GF-D8 (cell line): ENCODE measurements around the gene TYW5.

ENCODE experiments used
- DNase-seq: peaks from one replicate; lab custom pipeline; 2025; lab: John Stamatoyannopoulos, UW

Gene TYW5

DNA sequence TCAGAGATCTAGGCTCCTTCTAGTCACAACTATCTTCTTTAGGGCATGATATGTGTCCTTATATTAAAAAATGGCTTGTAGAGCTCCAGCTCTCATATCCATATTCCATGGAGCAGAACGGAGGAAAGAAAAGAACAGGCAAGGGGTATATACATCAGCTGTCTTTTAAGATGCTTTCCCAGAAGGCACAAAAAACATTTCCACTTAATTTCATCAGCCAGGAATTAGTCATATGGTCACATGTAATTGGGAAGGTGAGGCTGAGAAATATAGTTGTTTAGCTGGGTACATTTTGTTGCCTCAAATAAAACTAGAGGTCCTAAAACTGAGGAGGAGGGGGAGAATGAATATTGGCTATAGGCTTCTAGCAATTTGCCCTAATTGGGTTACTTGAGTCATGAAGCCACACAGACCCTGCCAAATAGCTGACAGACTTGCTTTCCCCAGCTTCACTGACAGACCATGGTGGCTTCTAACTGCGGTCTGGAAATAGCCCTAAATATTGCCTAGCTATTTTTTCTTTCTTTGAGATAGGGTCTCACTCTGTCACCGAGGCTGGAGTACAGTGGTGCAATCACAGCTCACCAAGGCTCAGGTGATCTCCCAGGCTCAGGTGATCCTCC is 20.1 kb upstream of the TYW5 start:
- no peak for DNase-seq

DNA sequence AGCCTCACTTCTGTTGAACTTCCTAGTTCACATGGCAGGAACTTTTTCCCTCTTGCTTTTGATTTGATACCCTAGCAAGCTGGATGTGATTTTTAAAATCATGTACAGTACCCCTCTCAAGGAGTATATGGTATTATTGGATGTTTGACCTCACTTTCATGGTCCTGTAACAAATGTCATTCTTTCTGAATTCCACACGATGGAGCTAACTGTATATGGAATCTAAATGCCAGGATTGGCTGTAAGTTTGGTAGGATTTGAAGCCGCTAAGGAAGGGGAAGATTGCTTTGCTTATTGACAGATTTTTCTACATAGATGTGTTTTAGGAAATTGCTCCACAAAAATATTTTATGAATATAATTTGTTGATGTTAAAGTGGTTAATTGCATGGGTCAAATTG is 18.4 kb upstream of the TYW5 start:
- DNase-seq: no peak

DNA sequence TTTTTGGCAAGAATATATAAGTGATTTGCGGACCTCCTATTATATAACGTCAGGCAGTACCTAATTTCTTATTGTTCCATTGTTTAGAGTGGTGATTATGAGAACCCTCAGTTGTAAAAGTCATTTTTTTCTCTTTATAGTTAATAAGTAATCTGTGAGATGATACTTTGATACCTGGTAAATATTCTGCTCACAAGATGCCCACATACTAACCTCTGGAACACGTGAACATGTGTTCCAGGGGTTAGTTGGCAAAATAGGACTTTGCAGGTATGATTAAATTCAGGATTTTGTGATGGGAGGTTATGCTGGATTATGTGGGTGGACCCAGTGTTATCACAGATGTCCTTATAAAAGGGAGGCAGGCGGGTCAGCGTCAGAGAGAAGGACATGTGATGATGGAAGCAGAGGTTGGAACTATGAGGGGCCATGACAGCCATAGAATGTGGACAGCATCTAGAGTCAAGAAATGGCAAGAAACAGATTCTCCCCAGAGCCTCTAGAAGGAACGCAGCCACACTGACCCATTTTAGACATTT is 16.9 kb upstream of the TYW5 start:
- no peak for DNase-seq

DNA sequence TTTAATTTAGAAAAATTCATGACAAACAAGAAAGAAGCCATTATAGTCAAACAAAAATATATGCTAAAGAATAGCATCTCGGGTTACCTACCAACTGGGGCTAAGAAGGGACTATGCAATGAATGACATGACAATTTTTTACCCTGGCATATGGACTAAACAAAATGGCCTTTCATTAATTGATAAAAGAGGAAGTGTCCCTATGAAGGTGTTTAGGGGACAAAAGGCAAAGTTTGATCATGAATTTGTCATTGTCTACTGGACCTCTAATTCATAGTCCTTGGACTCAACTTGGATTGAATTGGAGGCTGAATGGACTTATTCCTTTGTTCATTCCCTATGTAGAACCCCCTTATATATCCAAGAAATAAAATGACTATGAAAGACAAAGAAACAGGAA is 12.8 kb upstream of the TYW5 start:
- DNase-seq: no peak

DNA sequence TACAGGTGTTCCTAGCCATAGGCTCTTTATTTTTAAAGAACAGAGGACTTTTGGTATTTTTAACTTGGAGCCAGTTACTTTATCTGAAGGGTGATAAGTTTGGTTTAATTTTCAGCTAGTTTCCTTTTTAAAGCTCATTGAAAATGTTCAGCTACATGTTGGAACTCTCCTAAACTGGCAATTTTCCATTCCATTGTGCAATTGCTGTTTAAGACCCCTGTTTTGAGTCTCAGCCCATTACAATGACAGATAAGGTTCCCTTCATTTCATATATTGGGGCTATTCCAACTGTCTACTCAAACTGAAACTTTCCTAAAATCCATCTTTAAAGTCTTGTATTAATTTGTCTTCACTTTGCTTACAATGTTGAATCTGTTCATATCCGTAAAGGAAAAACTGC is 11.7 kb upstream of the TYW5 start:
- DNase-seq: no peak

DNA sequence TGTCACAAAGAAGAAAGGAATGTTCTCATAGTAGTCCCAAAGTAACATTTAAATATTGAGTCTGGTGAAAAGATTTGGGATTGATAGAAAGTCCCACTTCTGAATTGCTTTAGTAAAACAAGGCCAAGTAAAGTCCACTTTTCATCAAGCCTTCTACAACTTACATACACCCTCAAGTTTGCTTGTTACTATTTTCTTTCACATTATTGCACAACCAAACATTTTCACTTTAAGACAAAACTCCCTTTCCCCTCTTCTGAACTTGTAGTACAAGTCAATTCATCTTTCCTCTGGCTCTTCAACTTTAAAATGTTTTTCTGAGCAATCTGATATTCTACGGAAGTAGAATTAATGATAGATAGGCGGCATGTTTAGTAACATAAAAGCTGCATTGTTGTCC is 11.1 kb upstream of the TYW5 start:
- no peak for DNase-seq

DNA sequence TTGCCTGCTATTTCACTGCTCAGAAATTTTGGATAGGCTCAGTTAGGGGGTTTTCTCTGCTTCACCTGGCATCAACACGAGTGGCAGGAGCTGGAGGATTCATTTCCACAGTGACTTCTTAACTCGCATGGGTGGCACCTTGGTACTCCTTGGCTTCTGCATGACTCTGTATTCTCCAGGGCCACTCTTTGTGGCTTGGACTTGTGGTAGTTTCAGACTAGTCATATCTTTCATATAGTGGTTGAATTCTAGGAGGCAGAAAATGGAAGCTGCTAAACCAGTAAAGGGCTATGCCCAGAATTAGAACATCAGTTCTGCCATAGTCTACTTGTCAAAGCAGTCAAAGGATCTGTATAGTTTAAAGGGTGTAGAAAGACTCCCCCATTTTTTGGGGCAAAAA is 6.9 kb upstream of the TYW5 start:
- no peak for DNase-seq

DNA sequence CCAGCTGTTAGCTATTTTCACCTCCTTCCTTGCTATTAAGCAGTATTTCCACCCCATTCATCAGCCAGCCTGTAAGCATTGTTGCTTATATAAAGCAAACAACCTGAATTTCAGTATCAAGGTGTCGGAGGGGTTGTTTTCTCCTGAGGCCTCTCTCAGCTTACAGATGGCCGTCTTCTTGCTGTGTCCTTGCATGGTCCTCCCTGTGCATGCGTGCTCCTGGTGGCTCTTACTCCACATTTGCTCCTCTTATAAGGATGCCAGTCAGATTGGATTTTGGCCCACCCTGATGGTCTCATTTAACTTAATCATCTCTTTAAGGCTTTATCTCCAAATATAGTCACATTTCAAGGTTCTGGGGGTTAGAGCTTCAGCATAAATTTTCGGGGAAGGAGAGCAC is 2.7 kb upstream of the TYW5 start:
- DNase-seq: no peak

DNA sequence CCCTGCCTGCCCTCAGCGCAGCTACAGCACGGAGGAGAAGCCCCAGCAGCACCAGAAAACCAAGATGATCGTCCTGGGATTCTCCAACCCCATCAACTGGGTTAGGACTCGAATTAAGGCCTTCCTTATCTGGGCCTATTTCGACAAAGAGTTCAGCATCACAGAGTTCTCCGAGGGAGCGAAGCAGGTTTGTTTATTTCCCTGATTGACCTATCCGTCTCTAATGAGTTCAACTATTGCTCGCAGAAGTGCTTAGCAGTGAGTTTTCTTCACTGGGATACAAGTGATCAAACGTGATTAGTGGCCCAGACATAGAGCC is 730 bp upstream of the TYW5 start:
- DNase-seq: no peak

DNA sequence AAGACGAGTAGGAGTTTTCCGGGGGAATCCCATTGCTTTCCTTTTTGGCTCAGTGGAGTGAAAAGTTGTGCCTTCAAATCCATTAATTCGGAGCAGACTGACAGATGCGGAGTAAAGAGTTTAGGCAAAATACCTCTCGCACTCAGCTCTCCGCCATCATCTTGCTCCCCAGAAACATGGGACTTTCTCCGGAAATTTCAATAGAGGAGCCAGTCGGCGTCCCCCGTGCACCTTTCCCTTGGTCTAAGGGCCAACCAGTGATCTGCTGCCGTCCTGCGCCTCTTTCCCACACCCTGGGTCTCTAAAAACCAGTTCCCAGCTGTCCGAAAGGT is 318 bp downstream of the TYW5 start:
- no peak for DNase-seq

DNA sequence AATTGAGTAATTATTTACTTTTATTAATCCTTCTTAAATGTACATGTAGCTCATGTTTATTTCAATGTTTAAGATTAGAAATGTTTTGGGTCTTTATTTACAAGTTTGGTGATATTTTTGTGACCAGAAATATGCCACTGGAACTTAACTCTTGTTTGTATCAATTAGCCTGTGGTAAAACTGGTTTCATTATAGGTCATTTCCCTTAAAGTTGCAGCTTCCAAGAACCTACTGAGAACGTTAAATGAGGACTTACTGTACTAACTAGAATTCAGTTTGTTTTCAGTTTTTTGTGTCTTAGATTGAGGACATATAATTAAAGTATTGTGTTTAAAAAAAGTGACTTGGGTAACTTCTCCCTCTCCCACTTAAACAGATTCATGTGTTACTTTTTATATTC is 4.3 kb downstream of the TYW5 start:
- DNase-seq: no peak

DNA sequence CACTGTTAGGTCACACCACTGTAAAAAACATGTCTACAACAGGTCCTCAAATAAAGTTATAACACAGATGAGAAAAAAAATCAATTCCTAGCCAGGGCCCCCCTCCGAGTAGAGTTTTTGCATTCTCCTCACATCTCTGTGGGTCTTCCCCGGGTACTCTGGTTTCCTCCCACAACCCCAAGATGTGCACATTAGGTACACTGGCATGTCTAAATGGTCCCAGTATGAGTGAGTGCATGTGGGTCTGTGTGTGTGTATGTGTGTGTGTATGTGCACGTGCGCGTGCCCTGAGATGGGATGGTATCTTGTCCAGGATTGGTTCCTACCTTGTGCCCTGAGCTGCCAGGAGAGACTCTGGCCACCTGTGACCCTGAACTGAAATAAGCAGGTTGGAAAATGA is 4.9 kb downstream of the TYW5 start:
- no peak for DNase-seq

DNA sequence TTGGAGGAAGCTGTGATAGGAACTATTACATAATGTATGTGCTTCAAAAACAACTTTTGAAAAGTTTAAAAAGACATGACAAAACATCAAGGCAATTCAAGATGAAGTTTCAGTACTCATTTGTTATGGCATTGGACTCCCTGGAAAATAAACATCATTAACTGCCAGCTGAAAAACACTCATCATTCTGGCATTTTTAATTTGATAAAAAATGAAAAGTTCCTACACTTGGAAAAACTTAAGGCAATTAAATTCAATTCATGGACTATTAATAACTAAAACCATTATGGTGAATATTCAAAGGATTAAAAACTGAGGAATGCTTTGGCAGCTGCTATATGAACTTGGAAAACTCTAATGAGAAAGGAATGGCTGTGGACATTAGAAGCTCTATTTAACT is 8.5 kb downstream of the TYW5 start:
- no peak for DNase-seq

DNA sequence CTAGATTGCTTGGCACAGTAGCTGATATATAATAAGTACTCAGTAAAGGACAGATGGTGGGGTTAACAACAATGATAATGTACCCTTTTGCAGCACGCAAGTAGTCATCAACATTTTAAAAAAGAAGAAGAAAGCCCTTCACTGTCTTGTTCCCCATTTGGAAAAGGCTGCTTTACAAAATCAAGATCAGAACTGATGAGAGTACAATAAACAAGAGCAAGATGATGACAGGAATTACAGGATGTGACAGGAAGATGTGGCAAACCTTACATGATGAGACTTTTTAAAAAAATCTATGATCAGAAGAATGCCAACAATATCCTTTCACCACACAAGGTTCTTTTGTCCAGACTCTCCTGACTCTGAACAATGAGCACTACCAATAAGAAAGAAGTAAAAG is 9.1 kb downstream of the TYW5 start:
- no peak for DNase-seq

DNA sequence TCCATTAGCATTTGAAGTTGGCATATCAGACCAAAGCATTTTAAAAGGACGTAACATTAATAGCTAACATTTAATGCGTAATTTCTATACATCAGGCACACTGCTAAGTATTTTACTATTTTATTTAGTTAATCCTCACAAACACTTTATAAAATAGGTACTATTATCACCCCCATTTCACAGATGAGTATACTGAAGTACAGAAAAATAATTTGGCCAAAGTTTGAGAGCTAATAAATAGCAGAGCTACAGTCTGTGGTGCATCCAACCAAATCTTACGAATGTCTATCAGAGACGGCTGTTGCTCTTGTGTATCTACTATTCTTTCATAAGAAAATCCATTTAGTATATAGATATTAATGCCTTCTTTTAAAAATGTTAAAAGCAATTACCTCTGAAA is 11.9 kb downstream of the TYW5 start:
- DNase-seq: no peak

DNA sequence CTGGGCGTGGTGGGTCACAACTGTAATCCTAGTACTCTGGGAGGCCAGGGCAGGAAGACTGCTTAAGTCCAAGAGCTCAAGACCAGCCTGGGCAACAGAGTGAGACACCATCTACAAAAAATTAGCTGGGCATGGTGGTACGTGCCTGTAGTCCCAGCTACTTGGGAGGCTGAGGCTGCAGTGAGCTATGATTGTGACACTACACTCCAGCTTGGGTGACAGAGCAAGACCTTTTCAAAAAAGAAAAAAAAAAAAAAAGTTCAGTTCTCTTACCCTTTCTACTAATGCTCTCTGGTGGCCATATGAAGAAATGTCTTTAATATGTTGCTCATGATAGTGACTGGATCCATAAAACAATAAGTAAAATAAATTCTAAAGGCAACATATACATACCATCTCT is 14.9 kb downstream of the TYW5 start:
- DNase-seq: peak; percentile 70

DNA sequence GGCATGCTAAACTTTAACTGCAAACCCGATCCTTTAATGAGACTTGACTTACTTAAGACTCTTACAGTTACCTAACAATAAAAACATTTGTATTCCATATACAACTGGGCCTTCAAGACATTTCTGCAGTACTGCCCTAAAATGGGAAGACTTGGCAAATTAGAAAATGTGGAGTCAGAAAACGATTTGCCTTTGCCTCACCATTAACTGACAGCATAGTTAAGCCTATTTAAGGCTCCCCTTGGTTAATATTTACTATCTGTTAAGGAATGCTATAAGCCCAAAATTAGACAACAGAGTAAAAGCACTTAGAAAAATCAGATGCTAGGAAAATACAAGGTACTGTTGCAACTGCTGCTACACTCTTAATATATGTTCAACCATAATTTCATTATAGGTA is 18.7 kb downstream of the TYW5 start:
- DNase-seq: no peak

DNA sequence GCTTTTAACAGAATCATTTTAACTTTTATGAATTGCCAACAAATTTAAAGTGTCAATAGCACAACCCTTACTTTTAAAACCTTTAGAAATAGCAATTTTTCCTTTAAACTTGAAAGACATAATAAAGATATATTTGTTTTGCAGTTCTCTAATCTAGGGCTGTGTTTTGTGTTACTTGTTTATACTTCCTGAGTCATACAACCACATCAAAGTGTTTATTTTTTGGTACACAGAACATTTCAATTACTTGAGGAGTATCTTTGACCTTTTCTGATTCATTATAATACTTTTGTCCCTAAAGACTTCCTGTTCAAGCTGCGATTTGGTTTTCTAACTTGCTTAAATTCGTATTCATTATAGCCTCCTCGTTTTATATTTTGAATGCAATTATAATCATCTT is 21.8 kb downstream of the TYW5 start:
- no peak for DNase-seq

DNA sequence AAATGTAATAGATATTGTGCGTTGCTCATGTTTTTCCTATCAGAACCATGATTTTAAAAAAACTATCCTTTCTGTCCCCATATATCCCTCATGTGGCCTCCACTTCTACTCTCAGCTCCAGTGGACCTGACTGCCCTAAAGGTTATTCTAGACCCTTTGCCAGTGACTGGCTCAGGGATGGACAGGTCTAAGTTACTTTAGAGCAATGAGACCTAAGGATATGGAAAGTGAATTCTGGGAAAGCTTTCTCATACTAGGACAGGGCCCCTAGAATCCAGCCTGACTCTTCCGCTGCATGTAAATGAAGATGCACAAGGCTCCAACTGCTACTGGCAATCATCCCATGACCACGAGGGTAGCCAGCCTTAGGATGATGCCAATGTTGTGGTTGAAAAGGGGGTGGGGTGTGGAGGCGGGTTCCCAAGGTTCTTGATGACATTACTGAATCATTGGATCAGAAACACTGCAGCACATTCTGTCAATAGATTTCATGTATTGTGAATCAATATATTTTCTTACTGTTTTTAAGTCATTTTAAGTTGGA is 22.9 kb downstream of the TYW5 start:
- DNase-seq: no peak

DNA sequence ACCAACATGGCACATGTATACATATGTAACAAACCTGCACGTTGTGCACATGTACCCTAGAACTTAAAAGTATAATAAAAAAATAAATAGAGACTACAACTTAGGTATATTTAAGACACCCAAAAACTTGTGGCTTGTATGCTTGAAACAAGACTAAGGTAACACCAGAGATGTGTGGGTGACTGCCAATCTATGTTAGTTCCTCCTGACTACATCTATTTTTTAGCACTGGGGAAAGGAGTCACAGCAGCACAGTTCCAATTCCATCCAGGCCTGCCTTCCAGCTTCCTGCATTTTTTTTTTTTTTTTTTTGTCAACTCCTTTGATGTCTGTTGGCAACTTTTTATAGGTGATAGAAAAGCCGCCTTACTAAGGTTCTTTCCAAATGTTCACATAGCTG is 26.0 kb downstream of the TYW5 start:
- DNase-seq: no peak

DNA sequence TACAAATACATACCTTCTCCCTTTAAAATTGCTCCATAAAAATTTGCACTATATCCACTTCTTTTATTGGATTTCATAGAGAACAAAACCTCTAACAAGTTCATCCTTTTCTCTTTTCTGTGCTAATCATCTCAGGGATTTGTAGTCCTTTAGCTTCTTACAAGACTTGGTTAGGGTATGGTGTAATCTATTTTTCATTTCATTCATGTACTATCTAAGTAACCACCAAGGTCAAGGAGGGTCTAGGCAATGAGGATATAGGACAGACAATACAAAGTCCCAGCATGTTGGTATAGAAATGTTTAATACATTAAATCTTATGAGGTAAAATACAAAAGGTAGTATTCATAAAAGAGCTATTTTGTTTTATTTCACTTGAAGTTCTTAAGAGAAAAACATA is 26.7 kb downstream of the TYW5 start:
- DNase-seq: no peak

DNA sequence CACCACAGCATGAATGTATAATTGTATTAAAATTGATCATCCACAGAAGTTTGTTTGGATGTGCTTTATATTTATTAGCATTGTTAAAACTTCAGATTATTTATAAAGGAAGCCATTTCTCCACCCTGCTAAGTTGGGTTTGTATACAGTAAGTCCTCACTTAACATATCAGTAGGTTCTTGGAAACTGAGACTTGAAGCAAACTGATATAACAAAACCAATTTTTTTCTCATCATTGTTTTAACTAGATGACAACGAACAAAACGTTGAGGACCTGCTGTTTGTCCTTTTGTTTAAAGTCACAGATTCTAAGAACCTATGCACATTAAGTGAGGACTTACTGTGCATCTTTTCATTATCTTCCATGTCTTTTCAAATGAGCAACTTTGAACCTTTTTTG is 27.1 kb downstream of the TYW5 start:
- DNase-seq: no peak

DNA sequence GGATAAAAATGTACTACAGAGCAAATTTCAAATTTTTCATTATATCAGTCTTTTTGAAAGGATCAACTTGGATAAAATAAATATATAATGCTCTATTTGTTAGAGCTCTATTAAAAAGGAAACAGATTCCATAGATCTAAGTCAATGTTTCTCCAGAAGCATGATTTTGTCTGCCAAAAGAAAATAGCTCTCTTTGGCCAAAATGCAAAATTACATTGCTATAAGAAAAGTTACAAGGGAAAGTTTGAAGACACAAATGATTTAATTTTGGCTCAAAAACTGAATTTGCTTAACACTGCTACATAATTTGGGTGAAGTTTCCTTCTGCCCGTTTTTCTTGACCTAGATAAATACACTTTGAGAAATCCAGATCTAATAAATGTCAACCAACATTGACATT is 28.5 kb downstream of the TYW5 start:
- no peak for DNase-seq

DNA sequence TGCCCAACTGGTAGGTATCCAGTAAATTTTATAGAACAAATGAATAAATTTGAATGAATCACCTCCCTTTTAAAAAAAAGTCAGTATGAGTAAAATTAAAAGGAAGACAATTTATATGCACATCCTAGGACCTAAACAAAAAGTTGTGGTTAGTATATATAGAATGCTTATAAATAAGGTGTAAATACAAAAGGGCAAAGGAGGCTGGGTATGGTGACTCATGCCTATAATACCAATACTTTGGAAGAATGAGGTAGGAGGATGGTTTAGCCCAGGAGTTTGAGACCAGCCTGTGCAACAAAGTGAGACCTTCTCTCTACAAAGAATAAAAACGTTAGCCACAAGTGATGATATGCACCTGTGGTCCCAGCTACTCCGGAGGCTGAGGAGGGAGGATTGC is 31.4 kb downstream of the TYW5 start:
- no peak for DNase-seq

DNA sequence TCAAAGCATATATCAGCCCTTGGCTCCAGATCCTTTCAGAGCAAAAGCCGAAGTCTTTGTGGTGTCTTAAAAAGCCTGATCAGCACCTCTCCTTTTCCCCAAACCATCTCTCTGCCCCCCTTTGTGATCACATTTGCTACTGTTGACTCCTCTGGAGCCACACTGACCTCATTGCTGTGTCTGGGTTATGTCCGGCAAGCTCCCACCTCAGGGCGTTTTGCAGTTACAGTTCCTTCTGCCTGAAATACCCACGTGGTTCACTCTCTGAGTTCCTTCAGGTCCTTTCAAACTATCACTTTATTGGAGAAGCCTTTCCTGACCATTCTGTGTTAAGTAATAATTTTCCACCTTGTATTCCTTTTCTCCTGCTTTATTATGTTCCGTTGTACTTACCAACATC is 32.4 kb downstream of the TYW5 start:
- no peak for DNase-seq
